ENCODE measurements around the gene TRIM41. TPM values are rescaled to one million over a fixed set of nuclear protein-coding genes. Genes with fewer than 3 reads are reported as not detected.

Gene TRIM41
- polyA plus RNA-seq, 1 of the 3 experiments (the other 2 are of a cell fraction), result 35.9 TPM

GRCh38 chr5:181243564-181244343, 20.7 kb downstream of the TRIM41 start, which contains the start of gene RACK1:
Gene RACK1 (minus strand): TSS chr5:181243906. CDS start chr5:181243800, 106 bp downstream.
- WGBS (ENCODE audit: low lambda C conversion rate), result 0% methylated on average over 40 of the region's 50 CpGs
- 0 out of 2 replicates have a peak, but pooled peaks have one; percentile 21 for TF ChIP-seq ZBTB33 (IDR thresholded peaks at IDR 0.05; ENCODE audit: borderline replicate concordance, low read depth)
- TF ChIP-seq MAX (IDR thresholded peaks at IDR 0.05; ENCODE audit: low read depth), result peak; percentile 86
- peak; percentile 99 for TF ChIP-seq YY1 (IDR thresholded peaks at IDR 0.05; ENCODE audit: low read depth)
- TF ChIP-seq POLR2AphosphoS5 (IDR thresholded peaks at IDR 0.05; ENCODE audit: low read depth, low read length), result peak; percentile 99
- peak; percentile 86 for TF ChIP-seq MXI1 (IDR thresholded peaks at IDR 0.05; ENCODE audit: low read depth, low read length)
- no peak for TF ChIP-seq SMC3 (IDR thresholded peaks at IDR 0.05; ENCODE audit: low read depth, low read length)
- peak in 1 of 2 experiments; percentile 3; a peak in 1 of 4 replicates for TF ChIP-seq EP300 (IDR thresholded peaks at IDR 0.05; ENCODE audit: borderline replicate concordance in 1 of 2, low read depth in 1 of 2, low read length in 1 of 2)
- TF ChIP-seq SIN3A (IDR thresholded peaks at IDR 0.05; ENCODE audit: borderline replicate concordance, low read depth, low read length), result peak; percentile 15; the same call in 1 of the 2 replicates
- TF ChIP-seq RCOR1 (IDR thresholded peaks at IDR 0.05; ENCODE audit: low read length), result 0 out of 2 replicates have a peak, but pooled peaks have one; percentile 18
- peak; percentile 61; the same call in 1 of the 2 replicates for TF ChIP-seq ELF1 (IDR thresholded peaks at IDR 0.05)
- TF ChIP-seq TCF12 (IDR thresholded peaks at IDR 0.05), result no peak; the same call in 1 of the 2 replicates
- TF ChIP-seq JUND (IDR thresholded peaks at IDR 0.05), result no peak
- peak; percentile 55 for TF ChIP-seq CHD2 (IDR thresholded peaks at IDR 0.05; ENCODE audit: low read length, partially characterized antibody)
- TF ChIP-seq TEAD4 (IDR thresholded peaks at IDR 0.05; ENCODE audit: borderline replicate concordance, insufficient read depth), result peak; percentile 51; the same call in 1 of the 2 replicates
- TF ChIP-seq TAF1 (IDR thresholded peaks at IDR 0.05; ENCODE audit: borderline replicate concordance, low read depth, low read length), result peak; percentile 100
- TF ChIP-seq PBX3 (IDR thresholded peaks at IDR 0.05), result peak; percentile 11; the same call in 1 of the 2 replicates
- no peak for TF ChIP-seq EZH2phosphoT487 (IDR thresholded peaks at IDR 0.05; ENCODE audit: borderline replicate concordance, low read depth)
- peak; percentile 92 for TF ChIP-seq GABPA (IDR thresholded peaks at IDR 0.05; ENCODE audit: low read depth)
- TF ChIP-seq, protein P1, sequence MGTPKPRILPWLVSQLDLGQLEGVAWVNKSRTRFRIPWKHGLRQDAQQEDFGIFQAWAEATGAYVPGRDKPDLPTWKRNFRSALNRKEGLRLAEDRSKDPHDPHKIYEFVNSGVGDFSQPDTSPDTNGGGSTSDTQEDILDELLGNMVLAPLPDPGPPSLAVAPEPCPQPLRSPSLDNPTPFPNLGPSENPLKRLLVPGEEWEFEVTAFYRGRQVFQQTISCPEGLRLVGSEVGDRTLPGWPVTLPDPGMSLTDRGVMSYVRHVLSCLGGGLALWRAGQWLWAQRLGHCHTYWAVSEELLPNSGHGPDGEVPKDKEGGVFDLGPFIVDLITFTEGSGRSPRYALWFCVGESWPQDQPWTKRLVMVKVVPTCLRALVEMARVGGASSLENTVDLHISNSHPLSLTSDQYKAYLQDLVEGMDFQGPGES (IDR thresholded peaks at IDR 0.05; ENCODE audit: low read depth, low read length), result no peak
- TF ChIP-seq, protein P2, sequence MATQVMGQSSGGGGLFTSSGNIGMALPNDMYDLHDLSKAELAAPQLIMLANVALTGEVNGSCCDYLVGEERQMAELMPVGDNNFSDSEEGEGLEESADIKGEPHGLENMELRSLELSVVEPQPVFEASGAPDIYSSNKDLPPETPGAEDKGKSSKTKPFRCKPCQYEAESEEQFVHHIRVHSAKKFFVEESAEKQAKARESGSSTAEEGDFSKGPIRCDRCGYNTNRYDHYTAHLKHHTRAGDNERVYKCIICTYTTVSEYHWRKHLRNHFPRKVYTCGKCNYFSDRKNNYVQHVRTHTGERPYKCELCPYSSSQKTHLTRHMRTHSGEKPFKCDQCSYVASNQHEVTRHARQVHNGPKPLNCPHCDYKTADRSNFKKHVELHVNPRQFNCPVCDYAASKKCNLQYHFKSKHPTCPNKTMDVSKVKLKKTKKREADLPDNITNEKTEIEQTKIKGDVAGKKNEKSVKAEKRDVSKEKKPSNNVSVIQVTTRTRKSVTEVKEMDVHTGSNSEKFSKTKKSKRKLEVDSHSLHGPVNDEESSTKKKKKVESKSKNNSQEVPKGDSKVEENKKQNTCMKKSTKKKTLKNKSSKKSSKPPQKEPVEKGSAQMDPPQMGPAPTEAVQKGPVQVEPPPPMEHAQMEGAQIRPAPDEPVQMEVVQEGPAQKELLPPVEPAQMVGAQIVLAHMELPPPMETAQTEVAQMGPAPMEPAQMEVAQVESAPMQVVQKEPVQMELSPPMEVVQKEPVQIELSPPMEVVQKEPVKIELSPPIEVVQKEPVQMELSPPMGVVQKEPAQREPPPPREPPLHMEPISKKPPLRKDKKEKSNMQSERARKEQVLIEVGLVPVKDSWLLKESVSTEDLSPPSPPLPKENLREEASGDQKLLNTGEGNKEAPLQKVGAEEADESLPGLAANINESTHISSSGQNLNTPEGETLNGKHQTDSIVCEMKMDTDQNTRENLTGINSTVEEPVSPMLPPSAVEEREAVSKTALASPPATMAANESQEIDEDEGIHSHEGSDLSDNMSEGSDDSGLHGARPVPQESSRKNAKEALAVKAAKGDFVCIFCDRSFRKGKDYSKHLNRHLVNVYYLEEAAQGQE (IDR thresholded peaks at IDR 0.05; ENCODE audit: low read depth, low read length), result peak; percentile 80

More at GRCh38 chr5:181243564-181244343, 20.7 kb downstream of the TRIM41 start, which contains the start of gene RACK1:
- peak within 1 kb of the TSS; percentile 96 to 98 for H3K27ac ChIP-seq (ENCODE audit: low read depth in 2 of 2, low read length in 1 of 2)
- peak; percentile 84 for DNase-seq
- peak within 1 kb of the TSS; percentile 85 for H3K4me2 ChIP-seq
- H3K36me3 ChIP-seq (replicated peaks in 1 of 2; ENCODE audit: control insufficient read depth in 1 of 2, insufficient read depth in 2 of 2, low read length in 1 of 2), result peaks cover 20 to 40% of the 10 kb centered on the region in 2 experiments
- H3K9ac ChIP-seq, result peak within 1 kb of the TSS; percentile 98
- peaks cover 54% of the 10 kb centered on the region for H4K20me1 ChIP-seq (ENCODE audit: insufficient read depth)
- peak within 1 kb of the TSS; percentile 91 for H2AFZ ChIP-seq (ENCODE audit: low read depth)
- no peaks in the 10 kb centered on the region for H3K9me3 ChIP-seq
- H3K4me3 ChIP-seq (ENCODE audit: low read depth in 2 of 2, low read length in 1 of 2), result peak within 1 kb of the TSS; percentile 79 to 82
- H3K9me2 ChIP-seq, result no peaks in the 10 kb centered on the region
- no peaks in the 10 kb centered on the region for H3K27me3 ChIP-seq (ENCODE audit: insufficient read depth)
- H3K79me2 ChIP-seq (ENCODE audit: insufficient read depth), result peaks cover 81% of the 10 kb centered on the region
- peaks cover 20 to 37% of the 10 kb centered on the region in 2 experiments; a peak in 3 of 4 replicates for H3K4me1 ChIP-seq (ENCODE audit: control insufficient read depth in 1 of 2, insufficient read depth in 2 of 2, low read depth in 1 of 2, low read length in 1 of 2)
- ChIA-PET POLR2A (interaction anchor here (0.9 to 2.1 kb wide), 8 partner anchors 9 to 52 kb away, joined by 3 to 20 read pairs (median 6); partner anchors contain the start of genes TRIM41, TRIM52 and TRIM7), CTCF (interaction anchor here (1.2 to 1.8 kb wide), 2 partner anchors 16 to 59 kb away, joined by 3 to 5 read pairs; no protein-coding TSS in a partner anchor)
- peaks cover 60% of the 10 kb centered on the region for H3F3A ChIP-seq (replicated peaks; ENCODE audit: insufficient read depth)
